HEK293 (cell line): ENCODE data around the gene ITGA11.

ENCODE experiments used
- CTCF ChIP-seq: fragments of 450-650 bp; formaldehyde crosslinking; IDR thresholded peaks from 2 replicates; pipeline ENCODE4 v1.5.1; 2016; ENCODE audit warnings: missing biosample characterization, missing genetic modification characterization
- KLF9 ChIP-seq: fragments of 450-650 bp; formaldehyde crosslinking; IDR thresholded peaks from 2 replicates; pipeline ENCODE4 v1.5.1; 2016; ENCODE audit warnings: missing biosample characterization, missing genetic modification characterization, low read depth
- REST ChIP-seq: fragments of 450-650 bp; formaldehyde crosslinking; IDR thresholded peaks from 2 replicates; pipeline ENCODE4 v1.5.1; 2016; ENCODE audit warnings: missing biosample characterization, missing genetic modification characterization
- ZBTB21 ChIP-seq: fragments of 450-650 bp; formaldehyde crosslinking; IDR thresholded peaks from 2 replicates; pipeline ENCODE4 v1.5.1; 2017; ENCODE audit warnings: missing biosample characterization, missing genetic modification characterization
- ZNF274 ChIP-seq, 2 experiments: fragments of 200-500 bp in 1 of 2; fragments of 450-650 bp in 1 of 2; sonication (Bioruptor generic) in 1 of 2; formaldehyde crosslinking in 1 of 2; IDR thresholded peaks; 2 replicates each; pipeline versions ENCODE4 v1.5.1 to v1.6.1; 2014 to 2016; ENCODE audit warnings: borderline replicate concordance in 1 of 2, inconsistent platforms in 1 of 2, low read length in 1 of 2, missing biosample characterization in 1 of 2, missing genetic modification characterization in 1 of 2
- ZNF335 ChIP-seq: fragments of 450-650 bp; formaldehyde crosslinking; conservative IDR thresholded peaks from 2 replicates; pipeline ENCODE4 v1.5.1; 2016; ENCODE audit warnings: missing biosample characterization, missing genetic modification characterization
- ZNF501 ChIP-seq: fragments of 450-650 bp; formaldehyde crosslinking; IDR thresholded peaks from 2 replicates; pipeline ENCODE4 v1.5.1; 2016; ENCODE audit warnings: missing biosample characterization, missing genetic modification characterization
- ZNF610 ChIP-seq: fragments of 450-650 bp; formaldehyde crosslinking; IDR thresholded peaks from 2 replicates; pipeline ENCODE4 v1.5.1; 2016; ENCODE audit warnings: missing biosample characterization, missing genetic modification characterization, borderline replicate concordance
- ZNF639 ChIP-seq: fragments of 450-650 bp; formaldehyde crosslinking; IDR thresholded peaks from 2 replicates; pipeline ENCODE4 v1.5.1; 2016; ENCODE audit warnings: missing biosample characterization, missing genetic modification characterization
- ZNF768 ChIP-seq: fragments of 450-650 bp; formaldehyde crosslinking; IDR thresholded peaks from 2 replicates; pipeline ENCODE4 v1.5.1; 2018; ENCODE audit warnings: missing biosample characterization, mild to moderate bottlenecking, missing genetic modification characterization

GRCh38 chr15:68401496-68402431 is 30.2 kb downstream of the ITGA11 start:
- no peak for TF ChIP-seq ZNF501 (tag by site-specific recombination)
- TF ChIP-seq REST (tag by site-specific recombination), result no peak
- no peak for TF ChIP-seq CTCF (tag by site-specific recombination)
- TF ChIP-seq ZNF639 (tag by site-specific recombination), result no peak
- TF ChIP-seq ZNF274 (IDR thresholded peaks at IDR 0.05; ENCODE audit: low read length), result no peak
- TF ChIP-seq ZNF274 (tag by site-specific recombination; IDR thresholded peaks at IDR 0.05; ENCODE audit: borderline replicate concordance), result no peak
- TF ChIP-seq ZBTB21 (tag by site-specific recombination), result no peak
- TF ChIP-seq KLF9 (tag by site-specific recombination), result no peak
- TF ChIP-seq ZNF768 (tag by site-specific recombination), result no peak
- TF ChIP-seq ZNF335 (tag by site-specific recombination), result no peak
- TF ChIP-seq ZNF610 (tag by site-specific recombination), result no peak
